Esophagus (tissue), 2 donors: ENCODE data around the gene GJA3. TPM values are rescaled to one million over a fixed set of nuclear protein-coding genes. Genes with fewer than 3 reads are reported as not detected.
A peak's percentile ranks its signal among the peaks of the same experiment; 100 is the strongest.

Experiments
- H3K27ac ChIP-seq, 2 donors: one replicate each; pipeline ENCODE4 v1.5.1; 2013; ENCODE audit warnings: low read depth in 2 of 2, mild to moderate bottlenecking in 2 of 2, inconsistent platforms in 1 of 2, low read length in 1 of 2, moderate library complexity in 1 of 2
- H3K27me3 ChIP-seq, 2 donors: one replicate each; pipeline ENCODE4 v1.6.1; 2013; ENCODE audit warnings: low read length in 2 of 2, control low read depth in 1 of 2, mild to moderate bottlenecking in 1 of 2; ENCODE audit not compliant: insufficient read depth in 2 of 2, control insufficient read depth in 1 of 2
- H3K36me3 ChIP-seq, 2 donors: one replicate each; pipeline ENCODE4 v1.6.1; 2013; ENCODE audit warnings: low read length in 1 of 2; ENCODE audit not compliant: control insufficient read depth in 2 of 2, insufficient read depth in 2 of 2
- H3K4me1 ChIP-seq, 2 donors: one replicate each; pipeline ENCODE4 v1.6.1; 2013; ENCODE audit warnings: low read length in 1 of 2; ENCODE audit not compliant: control insufficient read depth in 2 of 2, insufficient read depth in 2 of 2
- H3K4me3 ChIP-seq, 2 donors: one replicate each; pipeline ENCODE4 v1.5.1; 2013; ENCODE audit warnings: low read length in 2 of 2, mild to moderate bottlenecking in 2 of 2, low read depth in 1 of 2, moderate library complexity in 1 of 2
- H3K9me3 ChIP-seq, 2 donors: one replicate each; pipeline ENCODE4 v1.6.1; 2013; ENCODE audit warnings: mild to moderate bottlenecking in 2 of 2, low read depth in 1 of 2, low read length in 1 of 2, moderate library complexity in 1 of 2; ENCODE audit not compliant: control insufficient read depth in 2 of 2, insufficient read depth in 1 of 2
- WGBS, 2 donors: extraction: QIAGEN DNeasy Blood & Tissue Kit; methylation state at CpG; one replicate each; pipeline ENCODE4 v1.1.7; 2013; 5-methylcytosine and 5-hydroxymethylcytosine counted together
- polyA plus RNA-seq, 2 donors: library from polyadenylated mRNA; stranded (reverse); fragments of 200-250 nt; gene quantifications; one replicate each; pipeline ENCODE4 v1.2.3, GENCODE V29; 2013
- donor health status: healthy with polysubstance abuse.
- donor health status: Bipolar disorder and iron deficiency.

The GJA3 gene
- polyA plus RNA-seq, 2 donors = 0.22 to 0.75 TPM

DNA sequence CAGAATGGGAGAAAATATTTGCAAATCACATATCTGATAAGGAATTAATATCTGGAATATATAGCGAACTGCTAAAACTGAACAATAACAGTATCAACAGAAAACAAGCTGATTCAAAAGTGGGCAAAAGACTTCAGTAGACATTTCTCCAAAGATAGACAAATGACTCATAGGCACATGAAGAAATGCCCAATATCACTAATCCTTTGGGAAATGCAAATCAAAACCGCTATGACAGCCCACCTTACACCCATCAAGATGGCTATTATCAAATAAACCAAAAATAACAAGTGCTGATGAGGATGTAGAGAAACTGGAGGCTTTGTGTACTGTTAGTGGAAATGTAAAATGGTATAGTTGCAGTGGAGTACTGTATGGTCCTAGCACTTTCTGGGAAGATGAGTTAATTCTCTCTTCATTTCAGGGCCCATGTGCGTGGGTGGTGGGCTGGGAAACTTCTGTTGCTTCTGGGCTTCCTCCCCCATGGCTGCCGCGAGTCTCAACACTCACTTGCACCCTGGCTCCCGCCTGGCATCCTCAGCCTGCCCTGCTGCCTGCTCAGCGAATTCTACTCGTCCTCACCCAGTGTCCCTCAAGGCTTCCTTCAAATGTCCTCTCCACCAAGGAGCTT, 12.4 kb upstream of the GJA3 start:
- H3K27me3 ChIP-seq = no peaks in the 10 kb centered on the region
- H3K4me3 ChIP-seq = no peak overlapping the region
- 79 to 85% methylated on average over 8 of the region's 8 CpGs for WGBS, 2 donors

DNA sequence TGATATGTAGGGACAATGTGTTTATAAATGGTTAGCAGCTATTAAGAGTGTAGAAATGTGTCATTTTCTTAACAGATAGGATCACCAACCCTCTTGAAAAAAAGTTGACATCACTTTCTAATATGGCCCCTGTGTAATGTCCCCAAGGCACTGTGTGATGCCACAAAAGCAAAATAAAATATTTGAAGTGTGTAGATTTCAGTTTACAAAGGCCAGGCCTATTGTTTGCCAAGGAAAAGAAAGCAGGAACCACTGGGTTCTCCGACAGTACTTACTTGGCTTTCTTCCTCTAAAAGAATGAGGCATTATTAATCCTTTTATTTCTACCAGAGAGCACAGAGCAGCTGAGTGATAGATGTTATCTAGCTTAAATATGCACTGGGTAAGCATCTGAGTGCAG, 10.5 kb upstream of the GJA3 start:
- Histone ChIP-seq H3K27ac (no peak overlapping the region), H3K36me3 (no peaks in the 10 kb centered on the region), H3K9me3 (no peaks in the 10 kb centered on the region), H3K4me3 (no peak overlapping the region), H3K4me1 (peaks cover 0 to 8% of the 10 kb centered on the region in 2 donors), H3K27me3 (no peaks in the 10 kb centered on the region)
- WGBS, 2 donors = 46 to 60% methylated on average over 1 of the region's 1 CpG

More for the DNA sequence above, 12.4 kb upstream of the GJA3 start:
- H3K27ac ChIP-seq = no peak overlapping the region
- no peaks in the 10 kb centered on the region for H3K36me3 ChIP-seq
- no peaks in the 10 kb centered on the region for H3K9me3 ChIP-seq
- H3K4me1 ChIP-seq = peaks cover 2 to 13% of the 10 kb centered on the region in 2 donors

DNA sequence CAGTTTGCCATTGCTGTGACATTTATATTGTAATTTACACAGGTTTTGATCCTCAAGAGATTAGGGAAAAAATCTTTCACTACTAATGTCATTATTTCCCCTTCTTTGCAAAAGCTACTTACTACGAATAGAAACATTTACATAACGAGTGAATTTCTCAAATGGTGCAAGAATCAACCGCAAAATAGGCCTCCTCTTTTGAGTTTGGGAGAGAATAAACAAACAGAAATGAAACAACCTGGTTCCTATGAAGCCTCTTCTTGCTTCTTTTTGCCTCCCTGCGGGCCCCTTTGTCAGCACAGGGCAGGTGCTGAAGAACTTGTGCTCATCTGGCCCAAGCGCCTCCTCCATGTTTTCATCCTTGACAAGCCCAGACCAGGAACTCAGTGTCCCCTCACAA, 10.1 kb upstream of the GJA3 start:
- H3K4me1 ChIP-seq = peaks cover 0 to 6% of the 10 kb centered on the region in 2 donors
- no peaks in the 10 kb centered on the region for H3K27me3 ChIP-seq
- no peaks in the 10 kb centered on the region for H3K9me3 ChIP-seq
- WGBS, 2 donors = 92 to 96% methylated on average over 5 of the region's 5 CpGs
- no peak overlapping the region for H3K27ac ChIP-seq
- no peak overlapping the region for H3K4me3 ChIP-seq
- H3K36me3 ChIP-seq = no peaks in the 10 kb centered on the region

DNA sequence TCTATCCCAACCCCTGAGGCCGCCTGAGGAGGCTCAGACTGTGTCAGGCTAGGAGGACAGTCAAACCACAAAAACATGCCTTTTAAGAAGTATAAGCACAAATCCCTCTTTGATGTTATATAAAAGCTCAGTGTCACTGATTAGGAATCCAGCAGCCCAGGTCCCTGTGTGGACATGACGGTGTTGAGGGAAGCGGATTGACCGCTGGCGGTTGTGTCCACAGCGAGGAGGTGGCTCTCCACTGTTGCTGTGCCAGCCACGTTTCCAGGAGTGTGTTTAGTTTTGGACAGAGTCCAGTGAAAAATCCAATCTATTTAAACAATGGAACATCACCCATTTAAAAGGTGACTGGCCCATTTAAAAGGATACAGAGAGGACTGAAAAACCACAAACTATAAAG, 7.5 kb upstream of the GJA3 start:
- H3K27ac ChIP-seq = no peak overlapping the region
- H3K9me3 ChIP-seq = no peaks in the 10 kb centered on the region
- peaks cover 0 to 2% of the 10 kb centered on the region in 2 donors for H3K4me1 ChIP-seq
- H3K27me3 ChIP-seq = no peaks in the 10 kb centered on the region
- no peaks in the 10 kb centered on the region for H3K36me3 ChIP-seq
- WGBS, 2 donors = 69 to 77% methylated on average over 7 of the region's 7 CpGs
- no peak overlapping the region for H3K4me3 ChIP-seq

DNA sequence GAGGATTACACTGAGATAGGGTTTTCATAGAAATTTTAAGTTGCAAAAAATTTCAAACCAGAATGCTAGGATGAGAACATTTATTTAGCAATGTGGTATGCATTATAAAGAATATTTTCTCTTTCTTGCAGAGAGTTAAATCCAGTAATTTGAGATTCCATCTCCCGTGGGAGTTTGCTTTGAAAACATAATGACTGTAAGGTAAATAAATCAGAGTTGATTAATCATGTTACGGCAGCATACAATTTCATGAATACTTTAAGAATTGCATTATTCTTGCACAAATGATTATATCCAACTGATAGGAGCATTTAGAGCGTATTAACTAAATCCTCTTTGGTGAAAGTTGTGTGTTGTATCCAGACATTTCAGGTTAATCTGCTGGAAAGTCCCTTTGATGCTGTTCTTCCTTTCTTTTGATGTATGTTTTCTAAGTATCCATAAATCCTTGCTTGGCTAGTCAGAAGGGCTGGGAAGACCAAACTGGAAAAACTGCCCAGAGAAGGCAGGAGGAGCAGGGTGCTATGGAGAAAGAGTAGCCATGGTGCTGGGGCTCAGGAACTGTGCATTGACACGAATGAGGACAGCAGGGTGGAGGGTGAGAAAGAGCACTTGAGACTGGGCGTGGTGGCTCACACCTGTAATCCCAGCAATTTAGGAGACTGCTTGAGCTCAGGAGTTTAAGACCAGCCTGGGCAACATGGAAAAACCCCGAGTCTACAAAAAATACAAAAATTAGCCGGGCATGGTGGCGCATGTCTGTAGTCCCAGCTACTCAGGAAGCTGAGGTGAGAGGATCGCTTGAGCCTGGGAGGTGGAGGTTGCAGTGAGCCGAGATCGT, 4.8 kb upstream of the GJA3 start:
- H3K27me3 ChIP-seq = no peaks in the 10 kb centered on the region

DNA sequence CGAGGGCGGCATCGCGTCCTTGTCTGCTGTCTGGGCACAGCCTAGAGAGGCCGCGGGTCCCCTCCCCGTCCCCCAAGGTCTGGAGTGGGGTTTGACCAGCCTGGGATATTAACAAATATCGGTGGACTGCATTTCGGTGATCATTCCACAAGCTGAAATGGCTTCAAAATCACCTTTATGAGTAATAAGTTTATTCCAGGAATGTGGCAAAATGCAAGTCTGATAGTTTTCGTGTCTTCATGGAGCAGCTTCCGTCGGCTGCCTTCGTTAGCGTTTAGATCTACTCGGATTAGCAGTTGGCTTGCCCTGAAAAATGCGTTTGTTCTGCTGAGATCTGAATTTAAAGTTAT, 1.1 kb upstream of the GJA3 start:
- peaks cover 0 to 6% of the 10 kb centered on the region in 2 donors for H3K27me3 ChIP-seq
- H3K27ac ChIP-seq = no peak overlapping the region
- H3K36me3 ChIP-seq = no peaks in the 10 kb centered on the region
- no peak overlapping the region for H3K4me3 ChIP-seq
- peaks cover 0 to 3% of the 10 kb centered on the region in 2 donors for H3K9me3 ChIP-seq
- WGBS, 2 donors = 50 to 54% methylated on average over 16 of the region's 16 CpGs
- peaks cover 2 to 10% of the 10 kb centered on the region in 2 donors for H3K4me1 ChIP-seq

More for the DNA sequence above, 4.8 kb upstream of the GJA3 start:
- no peak overlapping the region for H3K4me3 ChIP-seq
- peaks cover 0 to 6% of the 10 kb centered on the region in 2 donors for H3K4me1 ChIP-seq
- H3K27ac ChIP-seq = peak overlapping the region in 1 of 2 donors; percentile 56
- WGBS, 2 donors = 44 to 61% methylated on average over 11 of the region's 11 CpGs
- H3K9me3 ChIP-seq = peaks cover 0 to 3% of the 10 kb centered on the region in 2 donors
- H3K36me3 ChIP-seq = no peaks in the 10 kb centered on the region

DNA sequence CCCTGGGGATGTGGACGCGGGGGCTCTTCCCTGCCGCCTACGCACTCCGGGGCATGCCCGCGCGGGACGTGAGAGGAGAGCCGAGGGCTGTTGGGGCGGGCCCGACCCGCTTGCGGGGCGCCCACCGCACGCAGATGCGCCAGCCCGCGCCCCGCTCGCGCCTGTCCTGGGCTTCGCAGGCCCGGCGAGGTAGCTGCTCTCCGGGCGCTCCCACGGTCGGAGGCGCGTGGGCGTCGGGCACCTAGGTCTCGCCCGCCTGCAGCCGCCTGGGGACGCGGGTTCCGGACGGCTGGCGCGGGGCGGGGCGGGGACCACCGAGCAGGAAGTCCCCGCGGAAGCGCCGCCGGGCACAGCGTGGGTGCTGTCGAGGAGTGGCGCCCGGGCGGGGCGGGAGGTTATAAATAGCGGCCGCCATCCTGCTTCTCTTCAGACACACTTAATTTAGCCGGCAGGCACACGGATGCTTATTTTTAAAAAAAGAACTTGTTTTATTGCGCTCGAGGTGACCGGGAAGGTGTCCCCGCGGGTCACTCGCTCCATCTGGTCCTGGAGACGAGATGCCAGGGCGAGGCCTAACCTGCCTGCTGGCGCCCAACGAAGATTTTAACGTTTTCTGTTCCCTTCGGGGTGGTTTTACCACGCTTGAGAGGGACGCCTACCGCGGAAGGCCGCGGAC, 561 bp upstream of the GJA3 start:
- no peaks in the 10 kb centered on the region for H3K36me3 ChIP-seq
- peaks cover 0 to 6% of the 10 kb centered on the region in 2 donors for H3K27me3 ChIP-seq
- H3K4me1 ChIP-seq = peaks cover 2 to 8% of the 10 kb centered on the region in 2 donors
- peak overlapping the region; percentile 37 to 51 for H3K4me3 ChIP-seq
- H3K27ac ChIP-seq = no peak overlapping the region
- WGBS, 2 donors = 3 to 5% methylated on average over 76 to 79 of the region's 79 CpGs
- H3K9me3 ChIP-seq = peaks cover 0 to 3% of the 10 kb centered on the region in 2 donors

DNA sequence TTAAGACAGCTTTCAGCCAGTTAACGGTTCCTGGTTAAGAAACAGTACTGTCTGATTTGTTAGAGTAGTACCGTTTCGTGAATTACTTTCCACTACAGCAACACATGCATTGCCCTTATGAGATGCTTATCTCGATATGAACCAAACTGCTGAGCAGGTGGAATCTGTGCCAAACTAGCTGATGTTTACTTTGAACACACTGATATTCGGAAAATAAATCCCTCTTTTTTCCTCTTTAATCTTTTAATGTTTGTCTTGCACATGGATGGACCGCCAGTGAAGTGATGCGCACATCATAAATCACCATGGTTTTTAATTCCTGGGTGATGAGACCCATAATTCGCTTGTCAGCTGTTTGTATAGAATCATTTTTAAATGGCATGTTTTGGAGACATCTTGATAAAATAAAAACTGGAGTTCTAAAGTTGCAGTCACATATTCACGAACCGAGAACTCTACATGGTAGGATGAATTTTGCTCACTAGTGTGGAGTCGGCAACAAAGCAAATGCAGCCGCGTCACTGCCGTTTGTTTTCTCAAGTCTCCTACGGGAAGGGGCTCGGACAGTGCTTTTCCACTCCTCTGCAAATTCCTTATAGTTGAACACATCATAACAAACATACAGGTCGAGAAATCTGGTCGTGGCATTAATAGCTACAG, 1.1 kb downstream of the GJA3 start:
- 18 to 21% methylated on average over 18 of the region's 18 CpGs for WGBS, 2 donors
- Histone ChIP-seq H3K9me3 (peaks cover 0 to 3% of the 10 kb centered on the region in 2 donors), H3K27ac (no peak overlapping the region), H3K4me3 (peak overlapping the region in 1 of 2 donors; percentile 37), H3K27me3 (peaks cover 0 to 7% of the 10 kb centered on the region in 2 donors), H3K36me3 (no peaks in the 10 kb centered on the region), H3K4me1 (peaks cover 2 to 8% of the 10 kb centered on the region in 2 donors)

DNA sequence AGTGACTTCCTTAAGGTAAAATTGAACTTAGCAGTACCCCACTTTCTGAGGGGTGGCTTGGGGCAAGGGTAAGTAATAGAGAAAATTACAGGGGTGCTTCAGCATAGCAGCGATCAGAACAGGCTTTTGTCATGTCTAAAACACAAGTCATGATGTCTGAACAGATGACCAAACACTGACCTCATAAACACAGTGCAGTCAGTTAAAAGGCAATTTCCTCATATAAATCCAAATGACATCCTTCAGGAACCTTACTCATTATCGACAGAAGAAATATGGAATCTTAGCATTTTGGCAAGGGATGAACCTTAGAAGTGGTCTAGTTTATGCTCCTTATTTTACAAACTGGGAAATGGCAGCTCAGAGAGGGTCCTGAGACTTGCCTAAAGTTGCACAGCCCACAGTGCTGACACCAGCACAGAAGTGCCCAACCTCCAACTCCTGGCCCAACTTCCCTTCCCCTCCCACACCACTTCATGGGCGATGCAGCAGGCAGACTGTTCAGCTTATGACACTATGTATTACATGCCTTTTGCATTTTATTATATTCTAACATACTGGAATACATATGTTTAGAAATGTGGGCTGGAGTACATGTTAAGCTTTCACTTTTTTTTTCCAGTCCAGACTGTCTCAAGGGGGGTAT, 3.6 kb downstream of the GJA3 start:
- WGBS, 2 donors = 53 to 63% methylated on average over 3 of the region's 3 CpGs
- Histone ChIP-seq H3K4me3 (no peak overlapping the region), H3K36me3 (no peaks in the 10 kb centered on the region), H3K27ac (no peak overlapping the region), H3K4me1 (peaks cover 2 to 8% of the 10 kb centered on the region in 2 donors), H3K9me3 (peaks cover 0 to 3% of the 10 kb centered on the region in 2 donors), H3K27me3 (peaks cover 0 to 8% of the 10 kb centered on the region in 2 donors)
